Measurements from ENCODE around the gene ALDH2.

GRCh38 chr12:111730420-111730819 lies 36.3 kb upstream of the ALDH2 start:
- no peak for TF ChIP-seq EZH2 (IDR thresholded peaks at IDR 0.05)
- TF ChIP-seq POLR2AphosphoS5 (IDR thresholded peaks at IDR 0.05; ENCODE audit: borderline replicate concordance, low read depth, low read length) = no peak
